Lower lobe of right lung (tissue), 2 donors: ENCODE data around the gene ADAT3. TPM values are rescaled to one million over a fixed set of nuclear protein-coding genes. Genes with fewer than 3 reads are reported as not detected.

Experiments
- ATAC-seq, 2 donors: fragments of 200-7000 bp; cut with Tn5 transposase; one replicate each; pipeline ENCODE4 v1.9.1; 2020 to 2022; ENCODE audit warnings: mild to moderate bottlenecking in 2 of 2, moderate library complexity in 2 of 2
- DNase-seq: peaks from one replicate; pipeline ENCODE4 v3.0.0-alpha.2; 2020
- H3K27ac ChIP-seq: fragments of 200-600 bp; one replicate; pipeline ENCODE4 v1.8.0; 2022
- H3K27me3 ChIP-seq: fragments of 200-600 bp; one replicate; pipeline ENCODE4 v1.8.0; 2022; ENCODE audit warnings: low read depth
- H3K36me3 ChIP-seq: fragments of 200-600 bp; one replicate; pipeline ENCODE4 v1.8.0; 2022; ENCODE audit warnings: mild to moderate bottlenecking
- H3K4me1 ChIP-seq: fragments of 200-600 bp; one replicate; pipeline ENCODE4 v1.8.0; 2022
- H3K4me3 ChIP-seq: fragments of 200-600 bp; one replicate; pipeline ENCODE4 v1.8.0; 2022; ENCODE audit warnings: mild to moderate bottlenecking
- H3K9me3 ChIP-seq: fragments of 200-600 bp; one replicate; pipeline ENCODE4 v1.8.0; 2022
- intact Hi-C: fragments of 100-400 bp; cut with DNase I; formaldehyde crosslinking; loops from one replicate; pipeline ENCODE4 v1.11.0; 2022
- total RNA-seq: library from RNA; stranded (reverse); fragmentation: NEBNext Ultra II Directional; extraction: Animal tissue kit (Norgen Biotek cat#: 25700); gene quantifications from one replicate; pipeline ENCODE4 v1.2.1, GENCODE V29; 2021
- TF ChIP-seq, protein P1 (sequence below): fragments of 200-600 bp; IDR thresholded peaks from one replicate; pipeline ENCODE4 v1.8.0; 2022; ENCODE audit warnings: antibody characterized with exemption, mild to moderate bottlenecking
- donor health status: DM: no; HTN: yes; CAD: no; lungs with severe emphysema.

Gene ADAT3
- total RNA-seq, 1 donor from 2014 or later: 6.2 TPM

DNA sequence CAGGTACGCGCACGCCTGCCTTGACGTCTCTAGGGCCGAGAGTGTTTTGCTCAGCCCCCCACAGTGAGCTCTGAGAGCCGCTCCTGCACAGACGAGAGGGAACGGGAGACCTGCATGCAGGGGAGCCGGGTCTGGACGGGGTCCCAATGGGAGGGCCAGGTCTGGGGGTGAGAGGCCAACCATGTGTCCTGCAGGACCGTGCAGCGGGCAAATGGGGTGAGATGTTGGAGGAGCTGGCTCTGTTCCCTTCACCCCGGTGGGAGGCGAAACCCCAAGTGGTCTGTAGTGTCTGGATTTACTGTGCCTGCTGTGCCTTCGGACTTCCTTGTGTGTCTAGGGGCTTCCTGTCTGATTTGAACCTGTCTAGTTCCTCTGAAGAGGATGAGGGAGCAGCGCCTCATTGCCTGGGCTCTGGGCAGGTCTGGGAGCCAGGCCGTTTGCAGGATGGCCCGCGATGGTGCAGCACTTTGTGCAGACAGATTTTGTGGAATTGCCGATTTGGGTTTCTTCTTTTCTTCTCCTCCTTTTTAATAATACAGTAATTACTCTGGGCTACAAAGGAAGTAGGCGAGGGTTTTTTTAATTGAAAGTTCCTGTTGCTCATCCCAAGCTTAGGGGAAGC lies 37.8 kb downstream of the ADAT3 start:
- Histone ChIP-seq H3K27me3 (no peaks in the 10 kb centered on the region), H3K4me3 (peak overlapping the region; percentile 66), H3K9me3 (no peaks in the 10 kb centered on the region), H3K27ac (peak overlapping the region; percentile 86), H3K36me3 (no peaks in the 10 kb centered on the region), H3K4me1 (peaks cover 43% of the 10 kb centered on the region)
- TF ChIP-seq, protein P1, sequence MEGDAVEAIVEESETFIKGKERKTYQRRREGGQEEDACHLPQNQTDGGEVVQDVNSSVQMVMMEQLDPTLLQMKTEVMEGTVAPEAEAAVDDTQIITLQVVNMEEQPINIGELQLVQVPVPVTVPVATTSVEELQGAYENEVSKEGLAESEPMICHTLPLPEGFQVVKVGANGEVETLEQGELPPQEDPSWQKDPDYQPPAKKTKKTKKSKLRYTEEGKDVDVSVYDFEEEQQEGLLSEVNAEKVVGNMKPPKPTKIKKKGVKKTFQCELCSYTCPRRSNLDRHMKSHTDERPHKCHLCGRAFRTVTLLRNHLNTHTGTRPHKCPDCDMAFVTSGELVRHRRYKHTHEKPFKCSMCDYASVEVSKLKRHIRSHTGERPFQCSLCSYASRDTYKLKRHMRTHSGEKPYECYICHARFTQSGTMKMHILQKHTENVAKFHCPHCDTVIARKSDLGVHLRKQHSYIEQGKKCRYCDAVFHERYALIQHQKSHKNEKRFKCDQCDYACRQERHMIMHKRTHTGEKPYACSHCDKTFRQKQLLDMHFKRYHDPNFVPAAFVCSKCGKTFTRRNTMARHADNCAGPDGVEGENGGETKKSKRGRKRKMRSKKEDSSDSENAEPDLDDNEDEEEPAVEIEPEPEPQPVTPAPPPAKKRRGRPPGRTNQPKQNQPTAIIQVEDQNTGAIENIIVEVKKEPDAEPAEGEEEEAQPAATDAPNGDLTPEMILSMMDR: no peak
- DNase-seq (no peak), ATAC-seq (no peak)
- intact Hi-C loops: no loop called here

DNA sequence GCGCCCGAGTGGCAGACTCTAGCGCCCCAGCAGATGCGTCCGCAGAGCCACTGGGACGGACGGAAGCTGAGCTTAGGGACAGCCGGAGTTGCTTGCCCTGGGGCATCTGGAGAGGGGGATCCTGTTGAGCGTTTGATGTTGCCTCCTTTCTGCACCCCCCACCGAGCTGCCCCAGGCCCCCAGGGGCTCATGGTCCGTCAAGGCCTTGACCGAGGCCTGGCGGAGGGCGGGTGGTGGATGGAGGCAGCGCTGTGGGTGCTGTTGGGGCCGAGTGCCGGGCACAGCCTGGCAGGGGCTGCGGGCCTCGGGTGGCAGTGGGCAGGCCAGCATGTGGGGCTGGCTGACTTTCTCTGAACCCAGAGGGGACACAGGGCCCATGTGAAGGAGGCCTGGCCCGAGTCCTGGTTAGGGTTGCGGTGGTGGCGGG lies 38.5 kb downstream of the ADAT3 start:
- peak overlapping the region; percentile 2 for H3K4me3 ChIP-seq
- H3K36me3 ChIP-seq: no peaks in the 10 kb centered on the region
- TF ChIP-seq, protein P1: no peak
- ATAC-seq (no peak), DNase-seq (no peak)
- H3K9me3 ChIP-seq: no peaks in the 10 kb centered on the region
- H3K27me3 ChIP-seq: no peaks in the 10 kb centered on the region
- H3K27ac ChIP-seq: peak overlapping the region; percentile 49
- intact Hi-C loops: no loop called here
- H3K4me1 ChIP-seq: peaks cover 43% of the 10 kb centered on the region

DNA sequence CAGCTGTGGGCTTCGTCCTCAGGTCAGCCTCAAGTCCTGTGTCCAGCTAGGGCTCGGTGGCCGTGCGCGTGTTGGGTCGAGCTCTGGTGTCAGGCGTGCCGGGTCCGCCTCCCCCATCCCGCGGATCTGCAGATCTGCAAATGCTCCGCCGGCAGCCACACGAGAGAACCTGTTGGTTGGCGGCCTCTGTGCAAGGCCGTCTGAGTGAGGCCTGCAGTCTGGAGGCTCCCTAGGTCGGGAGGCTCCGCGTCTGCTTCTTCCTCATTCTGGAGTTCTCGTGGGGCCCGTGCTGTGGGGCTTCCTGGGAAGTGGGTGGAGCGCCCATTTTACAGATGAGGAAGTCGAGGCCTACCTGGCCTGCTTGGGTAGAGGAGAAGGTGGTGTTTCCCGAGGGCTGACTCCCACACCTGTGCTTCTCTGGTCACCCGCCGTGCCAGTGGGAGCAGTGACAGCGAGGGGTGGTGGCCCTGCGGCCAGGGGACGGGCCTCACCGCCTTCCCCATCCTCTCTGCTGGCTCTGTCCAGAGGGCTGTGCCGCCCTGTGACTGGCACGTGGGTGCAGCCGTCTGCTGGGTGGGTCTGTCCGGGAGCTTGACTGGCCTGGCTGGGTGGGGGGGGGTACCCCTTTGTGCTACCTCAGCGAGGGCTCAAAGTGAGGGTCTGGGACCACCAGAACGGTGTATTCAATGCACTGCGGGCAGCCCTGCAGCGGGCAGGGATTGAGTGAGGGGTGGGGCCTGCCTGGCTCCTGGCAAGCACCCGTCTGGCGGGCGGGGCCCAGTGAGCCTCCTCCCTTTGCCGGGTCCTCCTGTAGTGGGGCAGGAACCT lies 39.1 kb downstream of the ADAT3 start:
- DNase-seq: peak; percentile 67
- no peak overlapping the region for H3K27ac ChIP-seq
- H3K4me3 ChIP-seq: peak overlapping the region; percentile 2
- no peak for ATAC-seq
- H3K9me3 ChIP-seq: no peaks in the 10 kb centered on the region
- TF ChIP-seq, protein P1: no peak
- H3K27me3 ChIP-seq: no peaks in the 10 kb centered on the region
- intact Hi-C loops: no loop called here
- H3K36me3 ChIP-seq: no peaks in the 10 kb centered on the region
- peaks cover 43% of the 10 kb centered on the region for H3K4me1 ChIP-seq

DNA sequence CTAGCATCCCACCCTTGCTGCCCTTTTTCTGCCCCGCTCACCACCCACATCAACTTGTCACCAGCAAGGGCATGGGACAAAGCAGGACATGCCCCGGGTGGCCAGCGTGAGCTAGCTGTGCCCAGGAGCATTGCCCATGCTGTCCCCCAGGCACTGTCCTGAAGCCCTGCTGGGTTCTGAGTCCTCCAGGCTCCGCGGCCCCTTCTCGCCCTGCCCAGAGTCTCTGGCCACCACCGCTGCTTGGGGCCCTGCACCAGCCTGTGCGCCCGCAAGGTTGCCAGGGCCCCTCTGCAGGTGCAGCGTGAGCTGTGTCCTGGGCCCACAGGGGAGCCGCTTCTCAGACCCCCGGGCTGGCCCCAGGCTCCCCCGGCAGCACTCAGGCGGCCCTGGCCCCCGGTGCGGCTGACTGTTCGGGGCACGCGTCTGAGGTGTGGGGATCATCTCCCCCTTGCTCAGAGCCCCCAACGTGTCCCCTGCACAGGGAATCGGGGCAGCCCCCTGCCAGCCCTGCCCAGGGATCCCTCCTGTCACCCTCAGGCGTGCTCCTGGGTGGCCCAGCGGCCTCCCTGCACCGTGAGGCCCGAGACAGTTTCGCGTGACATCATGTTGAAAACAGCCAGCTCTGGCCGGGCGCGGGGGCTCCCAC lies 39.8 kb downstream of the ADAT3 start:
- Histone ChIP-seq H3K4me3 (no peak overlapping the region), H3K27ac (no peak overlapping the region), H3K27me3 (no peaks in the 10 kb centered on the region), H3K36me3 (no peaks in the 10 kb centered on the region), H3K9me3 (no peaks in the 10 kb centered on the region), H3K4me1 (peaks cover 36% of the 10 kb centered on the region)
- DNase-seq (no peak), ATAC-seq (no peak)
- intact Hi-C loops: no loop called here
- TF ChIP-seq, protein P1: no peak

DNA sequence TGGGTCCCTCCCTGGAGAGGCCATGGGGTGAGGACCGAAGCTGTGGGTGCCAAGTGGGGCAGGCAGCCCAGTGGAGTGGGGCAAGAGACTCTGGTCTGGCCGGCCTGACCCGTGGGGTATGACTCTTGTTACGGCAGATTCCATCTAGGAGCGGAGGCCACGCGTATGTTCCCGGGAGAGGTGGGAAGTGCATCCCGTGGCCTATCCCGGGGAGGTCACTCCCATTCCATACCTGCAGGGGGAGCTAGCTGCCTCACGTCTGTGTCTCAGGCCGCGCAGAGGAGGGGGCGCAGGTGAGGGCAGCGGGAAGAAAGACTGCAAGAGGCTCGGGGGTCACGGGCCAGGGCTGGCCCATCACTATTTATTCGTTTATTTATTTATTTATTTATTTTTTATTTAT lies 40.7 kb downstream of the ADAT3 start:
- no peak for DNase-seq

More for the DNA sequence above, 40.7 kb downstream of the ADAT3 start:
- ATAC-seq: no peak
- no peaks in the 10 kb centered on the region for H3K36me3 ChIP-seq
- H3K27ac ChIP-seq: no peak overlapping the region
- H3K27me3 ChIP-seq: no peaks in the 10 kb centered on the region
- TF ChIP-seq, protein P1: peak; percentile 56
- intact Hi-C loops: no loop called here
- peaks cover 33% of the 10 kb centered on the region for H3K4me1 ChIP-seq
- H3K9me3 ChIP-seq: no peaks in the 10 kb centered on the region
- no peak overlapping the region for H3K4me3 ChIP-seq
